NK-92 treated with Interleukin-12 subunit alpha and Interleukin-12 subunit beta, amount 100 ng/mL, for 24 hours (cell line): ENCODE data around the gene MAP3K5.

Experiments used
- DNase-seq: peaks from one replicate; lab custom pipeline; 2025; lab: John Stamatoyannopoulos, UW

MAP3K5 gene

DNA sequence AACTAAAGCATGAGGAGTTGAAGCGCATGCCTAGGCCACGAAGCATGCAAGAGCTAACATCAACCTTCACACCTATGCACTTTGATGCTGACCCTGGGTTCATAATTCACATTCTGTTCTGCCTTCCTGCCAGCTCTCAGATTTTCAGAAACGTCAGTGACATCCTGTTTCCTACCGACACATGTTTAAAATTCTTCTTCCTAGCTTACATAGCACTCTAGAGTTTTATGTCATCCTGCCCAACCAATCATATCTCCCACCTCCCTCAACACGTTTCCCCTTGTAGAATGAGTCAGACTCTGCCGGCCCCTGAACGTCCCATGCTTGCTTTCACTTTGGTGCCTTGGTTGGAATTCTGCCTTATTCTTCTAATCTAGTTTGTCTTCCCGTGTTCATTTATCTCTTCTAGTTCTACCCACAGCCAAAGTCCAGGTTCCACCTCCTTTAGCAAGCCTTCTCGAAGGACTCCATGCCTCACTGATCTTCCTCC is 144.9 kb downstream of the MAP3K5 start:
- DNase-seq: no peak

DNA sequence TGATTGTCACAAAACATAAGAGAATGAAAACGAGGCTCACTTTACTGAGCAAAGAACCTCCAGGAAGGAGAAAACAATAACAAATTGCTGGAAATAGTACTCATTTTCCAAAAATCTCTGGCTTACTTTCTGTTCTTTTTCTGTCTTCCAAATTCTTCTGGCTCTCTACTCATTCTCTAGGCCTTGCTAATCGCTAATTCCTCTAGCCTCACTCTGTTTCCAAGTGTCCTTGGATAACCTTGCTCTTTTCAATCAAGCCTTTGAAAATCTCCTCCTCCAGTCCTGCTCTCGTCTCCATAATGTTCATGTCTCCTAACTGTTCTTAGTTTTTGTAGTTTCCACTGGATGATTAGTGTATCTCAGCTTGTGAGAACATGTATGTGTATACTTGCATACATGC is 145.9 kb downstream of the MAP3K5 start:
- DNase-seq: no peak

DNA sequence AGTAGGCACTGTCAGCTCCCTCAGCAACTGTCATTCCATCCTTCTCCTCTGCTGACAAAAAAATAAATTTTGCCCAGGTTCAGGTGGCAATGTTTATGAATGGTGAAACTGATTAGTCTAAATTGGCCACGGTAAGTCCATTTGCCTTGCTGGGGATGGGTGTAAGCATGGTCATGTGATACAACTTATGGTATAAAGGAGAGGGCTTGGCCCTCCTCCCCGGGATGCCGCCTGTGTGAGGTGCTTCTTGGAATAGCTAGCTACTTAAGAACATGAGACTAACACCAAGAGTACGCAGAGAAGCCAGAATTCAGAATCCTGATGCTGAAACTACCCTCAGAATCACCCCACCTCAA is 147.7 kb downstream of the MAP3K5 start:
- DNase-seq: no peak

DNA sequence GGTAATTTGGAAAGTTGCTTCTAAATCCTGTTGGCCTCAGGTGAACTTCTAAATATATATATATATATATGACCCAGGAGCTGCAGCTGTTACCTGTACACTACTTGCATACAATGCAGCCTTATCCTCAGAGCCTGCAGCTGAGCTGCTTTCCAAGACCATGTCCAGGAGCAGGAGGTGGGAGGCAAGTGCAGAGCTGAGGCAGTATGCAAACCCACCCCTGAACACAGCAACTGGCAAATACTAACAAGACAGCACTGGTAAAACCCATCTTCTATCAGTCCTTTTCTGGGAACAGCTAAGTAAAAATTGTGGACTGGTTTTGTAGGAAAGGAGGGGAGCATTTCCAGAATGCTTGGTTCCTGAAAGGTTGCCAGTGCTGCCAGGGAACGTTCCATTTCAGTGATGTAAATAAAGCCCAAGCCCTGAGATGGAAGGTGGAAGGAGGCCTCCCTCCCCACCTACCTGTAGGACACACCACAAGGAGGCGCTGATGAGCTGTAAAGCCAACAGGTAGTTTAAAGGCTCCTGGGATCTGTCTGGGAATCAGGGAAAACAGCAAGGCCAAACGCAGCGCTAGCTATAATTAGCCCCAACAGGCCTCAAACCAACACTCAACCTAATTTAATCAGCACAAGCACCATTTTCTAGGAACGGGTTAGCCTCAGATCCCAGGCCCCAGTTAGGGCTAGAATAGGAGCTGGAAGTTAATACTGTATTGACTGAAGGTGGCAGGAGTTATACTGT is 148.3 kb downstream of the MAP3K5 start:
- peak; percentile 68 for DNase-seq

DNA sequence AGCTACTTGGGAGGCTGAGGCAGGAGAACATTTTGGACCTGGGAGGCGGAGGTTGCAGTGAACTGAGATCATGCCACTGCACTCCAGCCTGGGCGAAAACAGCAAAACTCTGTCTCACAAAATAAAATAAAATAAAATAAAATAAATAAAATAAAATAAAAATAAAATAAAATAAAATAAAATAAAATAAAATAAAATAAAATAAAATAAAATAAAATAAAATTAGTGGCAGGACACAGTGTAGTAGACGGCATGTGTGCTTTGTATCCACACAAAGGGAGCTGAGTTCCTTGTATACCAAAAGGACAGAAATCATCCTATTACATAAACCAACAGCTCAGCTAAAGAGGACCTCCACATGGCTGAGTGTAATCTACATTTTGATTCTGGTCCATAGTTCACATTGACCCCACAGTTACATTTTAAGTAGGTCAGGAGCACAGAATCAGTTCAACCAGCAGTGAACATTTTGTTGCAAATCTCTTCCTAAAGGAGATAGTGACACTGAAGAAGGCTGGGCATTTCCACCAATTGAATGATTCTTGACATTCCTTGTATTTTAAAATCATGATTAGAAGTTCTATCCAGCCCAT is 150.3 kb downstream of the MAP3K5 start:
- no peak for DNase-seq

GRCh38 chr6:136641166-136641565 is 151.1 kb downstream of the MAP3K5 start:
- DNase-seq: no peak

GRCh38 chr6:136640132-136640915 is 152.0 kb downstream of the MAP3K5 start:
- DNase-seq: no peak

DNA sequence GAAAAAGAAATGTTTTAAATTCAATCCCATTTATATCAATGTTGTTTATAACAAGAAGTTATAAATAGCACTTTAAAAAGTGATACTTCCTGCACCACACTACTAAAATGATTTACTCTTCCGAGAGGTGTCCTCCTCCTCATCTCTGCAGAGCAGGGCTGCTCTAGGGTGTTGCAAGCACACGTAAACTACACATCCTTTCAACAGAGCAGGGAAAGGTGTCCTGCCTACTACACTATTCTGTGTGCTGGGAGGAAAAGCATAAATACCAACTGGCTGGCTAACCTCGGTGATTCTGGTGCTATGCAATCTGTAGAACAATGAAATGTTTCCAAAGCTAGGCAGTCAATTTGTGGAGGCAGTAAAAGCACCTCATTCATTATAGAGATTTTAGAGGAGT is 152.6 kb downstream of the MAP3K5 start:
- DNase-seq: no peak

- no peak for DNase-seq
These were observed 156.7 kb downstream of the MAP3K5 start for GRCh38 chr6:136635615-136636014.

DNA sequence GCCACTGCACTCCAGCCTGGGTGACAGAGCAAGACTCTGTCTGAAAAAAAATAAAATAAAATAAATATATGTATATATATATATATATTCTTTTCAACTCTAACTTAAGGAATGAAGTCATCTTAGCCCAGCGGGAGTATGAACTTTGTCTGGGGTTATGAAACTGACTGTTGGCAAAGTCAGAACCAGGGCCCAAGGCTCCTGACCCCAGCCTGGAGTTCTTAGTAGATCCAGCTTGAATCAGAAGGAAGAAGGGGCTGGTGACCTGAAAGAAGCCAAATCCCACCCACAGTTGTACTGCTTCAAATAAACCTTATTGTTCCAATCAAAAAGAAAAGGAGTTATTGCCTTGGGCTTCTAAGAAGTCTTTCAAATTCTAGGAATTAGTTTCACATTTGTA is 158.9 kb downstream of the MAP3K5 start:
- DNase-seq: no peak

- no peak for DNase-seq
These were observed 163.3 kb downstream of the MAP3K5 start for GRCh38 chr6:136628996-136629395.

- no peak for DNase-seq
These were observed 165.1 kb downstream of the MAP3K5 start for GRCh38 chr6:136627191-136627590.

GRCh38 chr6:136625293-136625692 is 167.0 kb downstream of the MAP3K5 start:
- no peak for DNase-seq

- no peak for DNase-seq
These were observed 167.9 kb downstream of the MAP3K5 start for GRCh38 chr6:136624347-136624746.

- DNase-seq: no peak
These were observed 174.2 kb downstream of the MAP3K5 start for GRCh38 chr6:136618086-136618485.

DNA sequence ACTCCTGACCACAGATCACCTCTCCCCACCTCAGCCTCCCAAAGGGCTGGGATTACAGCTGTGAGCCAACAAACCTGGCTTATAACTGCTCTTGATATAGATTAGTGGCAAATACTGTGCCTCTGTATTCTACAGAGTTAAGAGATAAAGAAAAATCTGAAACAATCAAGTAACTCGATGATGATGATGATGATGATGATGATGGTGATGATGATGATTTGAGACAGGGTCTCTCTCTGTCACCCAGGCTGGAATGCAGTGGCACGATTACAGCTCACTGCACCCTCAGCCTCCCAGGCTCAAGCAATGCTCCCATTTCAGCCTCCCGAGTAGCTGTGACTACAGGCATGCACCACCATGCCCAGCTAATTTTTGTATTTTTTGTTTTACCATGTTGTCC is 175.8 kb downstream of the MAP3K5 start:
- DNase-seq: no peak

- DNase-seq: no peak
These were observed 177.3 kb downstream of the MAP3K5 start for GRCh38 chr6:136614994-136615393.

DNA sequence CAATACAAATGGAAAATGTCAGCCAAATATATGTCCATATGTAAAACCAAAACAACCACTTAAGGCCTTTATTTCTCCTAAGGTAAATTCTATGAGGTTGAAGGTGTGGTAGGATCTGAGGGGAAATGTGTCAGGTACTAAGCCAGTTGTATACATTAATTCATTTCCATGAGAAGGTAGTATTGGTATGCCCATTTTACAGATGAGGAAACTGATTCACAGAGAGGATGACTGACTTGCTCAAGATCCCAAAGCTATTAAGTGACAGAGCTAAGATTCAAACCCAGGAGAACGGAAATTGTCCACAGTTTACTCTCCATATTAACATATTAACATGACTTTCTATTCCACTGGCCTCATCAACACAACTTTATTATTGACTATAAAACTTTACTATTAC is 177.9 kb downstream of the MAP3K5 start:
- DNase-seq: no peak

- no peak for DNase-seq
These were observed 178.8 kb downstream of the MAP3K5 start for GRCh38 chr6:136613477-136613876.

DNA sequence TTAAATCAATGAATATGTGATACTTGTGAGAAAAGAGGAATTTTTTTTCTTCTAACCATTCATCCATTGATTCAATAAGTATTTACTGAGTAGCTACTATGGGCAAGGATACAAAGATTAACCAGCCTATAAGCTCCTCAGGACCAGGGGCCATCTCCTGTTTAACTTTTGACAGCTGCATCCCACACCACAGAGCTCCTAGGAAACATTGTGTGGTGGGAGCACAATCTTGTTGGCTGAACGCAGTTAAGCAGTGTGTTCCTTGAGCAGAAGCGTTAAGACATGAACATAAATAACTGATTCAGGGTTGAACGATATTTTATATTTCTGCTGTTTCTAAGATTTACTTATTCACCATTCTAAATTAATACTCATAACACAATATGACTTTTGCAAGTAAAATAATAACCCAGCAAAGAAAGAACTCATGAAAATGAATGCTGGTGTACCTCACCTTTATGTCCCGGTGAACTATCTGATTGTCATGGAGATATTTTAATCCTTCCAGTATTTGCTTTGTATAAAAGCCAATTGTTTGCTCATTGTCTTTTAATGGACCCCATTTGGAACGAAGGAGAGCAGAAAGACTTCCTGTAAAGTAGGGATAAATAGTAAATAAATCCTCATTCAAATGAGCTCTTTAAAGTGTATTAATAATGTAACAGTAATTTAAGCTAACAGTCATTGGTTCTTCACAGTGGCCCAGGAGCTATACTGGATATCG is 179.4 kb downstream of the MAP3K5 start:
- no peak for DNase-seq

GRCh38 chr6:136611746-136612145 is 180.5 kb downstream of the MAP3K5 start:
- DNase-seq: no peak

GRCh38 chr6:136611133-136611532 is 181.1 kb downstream of the MAP3K5 start:
- no peak for DNase-seq
